WTC11 (cell line): ENCODE results near the gene ITGB4.

Source experiments
- ATF1 ChIP-seq: sonication (generic); formaldehyde crosslinking; IDR thresholded peaks from 2 replicates; pipeline ENCODE4 v1.8.1; 2023; ENCODE audit warnings: mild to moderate bottlenecking, moderate library complexity, missing genetic modification reagents
- JUN ChIP-seq: sonication (generic); formaldehyde crosslinking; IDR thresholded peaks from 2 replicates; pipeline ENCODE4 v1.8.0; 2023; ENCODE audit warnings: mild to moderate bottlenecking, missing genetic modification reagents
- TF ChIP-seq, protein P1 (sequence below): fragments of 200-600 bp; IDR thresholded peaks from 2 replicates; pipeline ENCODE4 v1.8.0; 2022; ENCODE audit warnings: antibody characterized with exemption
- TF ChIP-seq, protein P2 (sequence below): fragments of 250-450 bp; sonication (Bioruptor Pico); IDR thresholded peaks from 2 replicates; pipeline ENCODE4 v1.9.0; 2021; ENCODE audit warnings: moderate library complexity, mild to moderate bottlenecking, inconsistent platforms, borderline replicate concordance
- TF ChIP-seq, protein P3 (sequence below): sonication (generic); formaldehyde crosslinking; IDR thresholded peaks from 2 replicates; pipeline ENCODE4 v1.8.0; 2023; ENCODE audit warnings: missing genetic modification reagents
- TF ChIP-seq, protein P4 (sequence below): sonication (generic); formaldehyde crosslinking; IDR thresholded peaks from 2 replicates; pipeline ENCODE4 v1.8.1; 2023; ENCODE audit warnings: mild to moderate bottlenecking, missing genetic modification reagents, borderline replicate concordance

DNA sequence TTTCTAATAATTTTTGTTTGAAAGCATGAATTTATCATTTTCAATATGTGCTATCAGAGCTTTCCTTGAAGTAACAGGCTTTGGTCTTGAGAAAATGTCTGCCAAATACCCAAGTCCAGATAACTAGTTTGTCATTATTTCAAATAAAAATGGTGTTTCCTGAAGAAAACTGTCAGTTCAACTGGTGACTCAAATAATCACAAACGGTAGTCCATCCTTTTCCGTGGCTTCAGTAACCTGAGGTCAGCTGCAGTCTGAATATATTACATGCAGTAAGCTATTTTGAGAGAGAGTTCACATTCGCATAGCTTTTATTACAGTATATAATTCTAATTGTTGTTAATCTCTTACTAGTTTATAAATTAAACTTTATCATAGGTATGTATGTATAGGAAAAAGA, 44.8 kb upstream of the ITGB4 start:
- TF ChIP-seq, protein P1, sequence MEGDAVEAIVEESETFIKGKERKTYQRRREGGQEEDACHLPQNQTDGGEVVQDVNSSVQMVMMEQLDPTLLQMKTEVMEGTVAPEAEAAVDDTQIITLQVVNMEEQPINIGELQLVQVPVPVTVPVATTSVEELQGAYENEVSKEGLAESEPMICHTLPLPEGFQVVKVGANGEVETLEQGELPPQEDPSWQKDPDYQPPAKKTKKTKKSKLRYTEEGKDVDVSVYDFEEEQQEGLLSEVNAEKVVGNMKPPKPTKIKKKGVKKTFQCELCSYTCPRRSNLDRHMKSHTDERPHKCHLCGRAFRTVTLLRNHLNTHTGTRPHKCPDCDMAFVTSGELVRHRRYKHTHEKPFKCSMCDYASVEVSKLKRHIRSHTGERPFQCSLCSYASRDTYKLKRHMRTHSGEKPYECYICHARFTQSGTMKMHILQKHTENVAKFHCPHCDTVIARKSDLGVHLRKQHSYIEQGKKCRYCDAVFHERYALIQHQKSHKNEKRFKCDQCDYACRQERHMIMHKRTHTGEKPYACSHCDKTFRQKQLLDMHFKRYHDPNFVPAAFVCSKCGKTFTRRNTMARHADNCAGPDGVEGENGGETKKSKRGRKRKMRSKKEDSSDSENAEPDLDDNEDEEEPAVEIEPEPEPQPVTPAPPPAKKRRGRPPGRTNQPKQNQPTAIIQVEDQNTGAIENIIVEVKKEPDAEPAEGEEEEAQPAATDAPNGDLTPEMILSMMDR, result no peak
- TF ChIP-seq JUN, result no peak
- TF ChIP-seq, protein P2, sequence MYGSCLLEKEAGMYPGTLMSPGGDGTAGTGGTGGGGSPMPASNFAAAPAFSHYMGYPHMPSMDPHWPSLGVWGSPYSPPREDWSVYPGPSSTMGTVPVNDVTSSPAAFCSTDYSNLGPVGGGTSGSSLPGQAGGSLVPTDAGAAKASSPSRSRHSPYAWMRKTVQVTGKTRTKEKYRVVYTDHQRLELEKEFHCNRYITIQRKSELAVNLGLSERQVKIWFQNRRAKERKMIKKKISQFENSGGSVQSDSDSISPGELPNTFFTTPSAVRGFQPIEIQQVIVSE, result no peak
- TF ChIP-seq, protein P3, sequence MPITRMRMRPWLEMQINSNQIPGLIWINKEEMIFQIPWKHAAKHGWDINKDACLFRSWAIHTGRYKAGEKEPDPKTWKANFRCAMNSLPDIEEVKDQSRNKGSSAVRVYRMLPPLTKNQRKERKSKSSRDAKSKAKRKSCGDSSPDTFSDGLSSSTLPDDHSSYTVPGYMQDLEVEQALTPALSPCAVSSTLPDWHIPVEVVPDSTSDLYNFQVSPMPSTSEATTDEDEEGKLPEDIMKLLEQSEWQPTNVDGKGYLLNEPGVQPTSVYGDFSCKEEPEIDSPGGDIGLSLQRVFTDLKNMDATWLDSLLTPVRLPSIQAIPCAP, result no peak
- TF ChIP-seq ATF1 (CRISPR knock-in tag), result no peak
- TF ChIP-seq, protein P4, sequence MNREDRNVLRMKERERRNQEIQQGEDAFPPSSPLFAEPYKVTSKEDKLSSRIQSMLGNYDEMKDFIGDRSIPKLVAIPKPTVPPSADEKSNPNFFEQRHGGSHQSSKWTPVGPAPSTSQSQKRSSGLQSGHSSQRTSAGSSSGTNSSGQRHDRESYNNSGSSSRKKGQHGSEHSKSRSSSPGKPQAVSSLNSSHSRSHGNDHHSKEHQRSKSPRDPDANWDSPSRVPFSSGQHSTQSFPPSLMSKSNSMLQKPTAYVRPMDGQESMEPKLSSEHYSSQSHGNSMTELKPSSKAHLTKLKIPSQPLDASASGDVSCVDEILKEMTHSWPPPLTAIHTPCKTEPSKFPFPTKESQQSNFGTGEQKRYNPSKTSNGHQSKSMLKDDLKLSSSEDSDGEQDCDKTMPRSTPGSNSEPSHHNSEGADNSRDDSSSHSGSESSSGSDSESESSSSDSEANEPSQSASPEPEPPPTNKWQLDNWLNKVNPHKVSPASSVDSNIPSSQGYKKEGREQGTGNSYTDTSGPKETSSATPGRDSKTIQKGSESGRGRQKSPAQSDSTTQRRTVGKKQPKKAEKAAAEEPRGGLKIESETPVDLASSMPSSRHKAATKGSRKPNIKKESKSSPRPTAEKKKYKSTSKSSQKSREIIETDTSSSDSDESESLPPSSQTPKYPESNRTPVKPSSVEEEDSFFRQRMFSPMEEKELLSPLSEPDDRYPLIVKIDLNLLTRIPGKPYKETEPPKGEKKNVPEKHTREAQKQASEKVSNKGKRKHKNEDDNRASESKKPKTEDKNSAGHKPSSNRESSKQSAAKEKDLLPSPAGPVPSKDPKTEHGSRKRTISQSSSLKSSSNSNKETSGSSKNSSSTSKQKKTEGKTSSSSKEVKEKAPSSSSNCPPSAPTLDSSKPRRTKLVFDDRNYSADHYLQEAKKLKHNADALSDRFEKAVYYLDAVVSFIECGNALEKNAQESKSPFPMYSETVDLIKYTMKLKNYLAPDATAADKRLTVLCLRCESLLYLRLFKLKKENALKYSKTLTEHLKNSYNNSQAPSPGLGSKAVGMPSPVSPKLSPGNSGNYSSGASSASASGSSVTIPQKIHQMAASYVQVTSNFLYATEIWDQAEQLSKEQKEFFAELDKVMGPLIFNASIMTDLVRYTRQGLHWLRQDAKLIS (CRISPR knock-in tag), result no peak
